Brain pericyte (primary cell): ENCODE data around the gene STARD10.
"Not testable (repeated sequence)": the region's sequence is repeated elsewhere in the genome, so short reads cannot be mapped to it uniquely, and the experiment has no call there.

ENCODE experiments used
- DNase-seq: peaks from one replicate; pipeline ENCODE4 v3.0.0-alpha.2; 2012; ENCODE audit warnings: low read depth, low spot score

Gene STARD10

DNA sequence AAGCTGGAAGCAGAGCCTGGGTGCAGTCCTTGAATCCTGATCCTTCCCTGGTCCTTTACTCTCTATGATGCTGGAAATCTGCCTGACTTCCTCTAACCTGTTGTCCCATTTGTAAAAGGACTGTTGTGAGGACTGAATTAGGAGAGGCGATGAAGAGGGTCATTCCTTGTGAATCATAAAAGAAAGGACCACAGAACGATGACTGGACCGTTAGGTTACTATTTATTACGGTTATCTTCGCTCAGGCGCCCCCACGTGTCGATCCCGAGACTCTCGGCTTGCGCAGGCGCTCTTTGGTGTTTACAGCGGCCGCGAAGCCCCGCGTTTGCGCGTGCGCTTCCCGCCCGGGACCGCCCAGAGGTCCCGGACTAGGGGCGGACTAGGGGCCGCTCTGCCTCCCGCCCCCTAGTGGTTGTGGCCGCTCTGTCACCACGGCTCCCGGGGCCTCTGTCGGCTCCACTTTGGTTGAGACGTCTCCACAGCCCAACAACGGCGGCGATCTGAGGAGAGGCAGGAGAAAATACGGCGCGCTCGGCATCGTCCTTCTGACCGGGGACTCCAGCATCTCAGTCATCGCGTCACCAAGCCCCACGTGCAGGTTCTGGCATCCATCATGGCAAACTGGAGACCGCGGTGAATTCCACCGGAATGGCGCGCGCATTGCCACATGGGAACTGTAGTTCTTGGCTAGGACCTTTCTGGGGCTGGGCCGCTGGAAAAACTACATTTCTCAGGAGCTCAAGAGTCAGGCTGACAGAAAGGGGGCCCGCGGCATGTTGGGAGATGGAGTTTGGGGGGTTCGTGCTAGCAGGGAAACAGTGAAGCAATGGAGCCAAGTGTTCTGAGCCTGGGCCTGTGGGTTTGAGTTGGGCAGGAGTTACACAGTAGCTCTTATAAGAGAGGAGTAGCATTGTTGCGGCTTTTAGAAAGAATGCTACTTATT lies at the start of gene STARD10:
Gene STARD10 (minus strand): TSS at position 623 of the 943 bp plus-strand sequence. CDS start 12,866 bp downstream, outside the sequence.
- DNase-seq = peak; percentile 85

DNA sequence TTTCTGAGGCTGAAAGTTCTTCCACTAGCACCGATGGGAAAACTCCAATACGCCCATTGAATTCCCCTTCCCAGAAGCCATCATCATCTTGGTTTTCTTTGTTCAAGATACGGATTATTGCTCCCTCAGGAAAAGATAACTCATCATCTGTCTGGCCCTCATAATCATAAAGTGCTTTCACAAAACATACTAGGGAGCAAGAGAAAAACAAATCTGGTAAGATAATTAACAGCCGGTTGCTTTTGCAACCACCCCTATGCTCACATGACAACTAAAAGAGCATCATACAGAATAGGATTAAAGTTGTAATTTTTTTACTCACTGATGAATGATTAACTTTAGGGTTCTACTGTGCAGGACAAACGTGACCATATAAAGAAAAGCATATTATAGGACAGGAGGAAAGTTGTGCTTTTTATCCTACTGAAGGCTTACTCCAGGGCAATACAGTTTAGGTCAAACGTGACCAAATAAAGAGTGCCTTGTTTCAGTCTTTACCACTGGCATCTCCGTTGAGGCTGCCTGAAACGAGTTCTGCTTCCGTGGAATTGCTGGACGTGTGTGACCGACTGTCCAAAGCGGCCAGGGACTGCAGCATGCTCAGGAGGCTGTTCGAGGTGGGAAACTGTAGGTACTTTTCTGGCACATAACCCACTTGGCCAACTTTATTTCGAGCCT lies 48.9 kb upstream of the STARD10 start:
- DNase-seq = no peak

- DNase-seq = no peak
These were observed 48.3 kb upstream of the STARD10 start for GRCh38 chr11:72842126-72842525.

DNA sequence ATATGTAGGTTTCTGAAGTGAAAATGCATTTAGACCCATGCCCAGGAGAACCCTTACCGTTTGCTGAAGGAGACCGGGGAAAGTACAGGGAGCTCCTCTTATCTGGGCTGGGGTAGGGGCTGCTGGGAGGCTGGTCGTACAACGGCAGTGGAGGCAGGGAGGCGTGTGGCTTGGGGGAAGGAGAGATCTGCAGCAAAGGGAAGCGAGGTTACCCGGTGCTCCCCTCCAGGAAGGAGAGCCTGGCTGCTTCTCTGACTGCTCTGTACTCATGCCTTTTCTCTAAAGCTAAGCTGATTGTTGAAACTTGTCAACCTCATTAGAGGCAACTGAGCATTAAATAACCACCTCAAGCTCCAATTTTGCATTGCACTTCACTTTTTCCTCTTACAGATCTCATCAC lies 47.5 kb upstream of the STARD10 start:
- no peak for DNase-seq

DNA sequence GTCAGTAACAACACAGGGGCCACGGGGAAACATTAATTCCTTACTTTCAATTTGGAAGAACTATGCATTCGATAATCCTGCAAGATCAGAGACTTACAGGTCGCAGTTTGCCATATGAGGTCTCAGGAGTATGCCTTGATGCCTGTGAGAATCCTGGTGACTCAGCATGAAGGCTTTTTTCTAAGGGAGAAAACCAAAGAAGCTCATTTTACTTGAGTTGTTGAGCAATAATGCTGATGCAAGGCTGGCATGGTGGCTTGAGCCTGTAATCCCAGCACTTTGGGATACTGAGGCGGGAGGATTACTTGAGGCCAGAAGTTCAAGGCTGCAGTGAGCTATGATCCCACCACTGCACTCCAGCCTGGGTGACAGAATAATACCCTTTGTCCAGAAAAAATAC lies 46.9 kb upstream of the STARD10 start:
- no peak for DNase-seq

- DNase-seq = no peak
These were observed 45.0 kb upstream of the STARD10 start for GRCh38 chr11:72838691-72839305.

GRCh38 chr11:72836111-72836510 lies 42.3 kb upstream of the STARD10 start:
- no peak for DNase-seq

DNA sequence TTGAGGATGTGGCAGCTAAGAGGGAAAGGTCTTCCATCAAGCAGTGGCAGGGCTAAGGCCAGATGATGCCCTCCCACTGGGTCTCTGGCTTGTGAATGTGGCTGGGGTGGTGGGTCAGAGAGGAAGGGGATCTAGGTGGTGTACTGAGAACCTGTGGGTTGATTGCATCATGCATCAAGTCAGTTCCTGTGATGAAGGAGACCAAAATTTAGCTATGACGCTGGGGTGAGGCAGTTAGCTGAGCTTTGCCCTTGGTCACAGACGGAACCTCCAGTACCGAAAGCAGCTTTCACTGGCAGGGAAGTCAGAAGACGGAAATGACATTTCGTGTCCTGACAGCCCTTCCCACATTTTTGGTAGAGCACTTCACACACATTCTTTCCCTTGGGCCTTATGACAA lies 41.1 kb upstream of the STARD10 start:
- DNase-seq = no peak

- no peak for DNase-seq
These were observed 40.1 kb upstream of the STARD10 start for GRCh38 chr11:72833811-72834493.

DNA sequence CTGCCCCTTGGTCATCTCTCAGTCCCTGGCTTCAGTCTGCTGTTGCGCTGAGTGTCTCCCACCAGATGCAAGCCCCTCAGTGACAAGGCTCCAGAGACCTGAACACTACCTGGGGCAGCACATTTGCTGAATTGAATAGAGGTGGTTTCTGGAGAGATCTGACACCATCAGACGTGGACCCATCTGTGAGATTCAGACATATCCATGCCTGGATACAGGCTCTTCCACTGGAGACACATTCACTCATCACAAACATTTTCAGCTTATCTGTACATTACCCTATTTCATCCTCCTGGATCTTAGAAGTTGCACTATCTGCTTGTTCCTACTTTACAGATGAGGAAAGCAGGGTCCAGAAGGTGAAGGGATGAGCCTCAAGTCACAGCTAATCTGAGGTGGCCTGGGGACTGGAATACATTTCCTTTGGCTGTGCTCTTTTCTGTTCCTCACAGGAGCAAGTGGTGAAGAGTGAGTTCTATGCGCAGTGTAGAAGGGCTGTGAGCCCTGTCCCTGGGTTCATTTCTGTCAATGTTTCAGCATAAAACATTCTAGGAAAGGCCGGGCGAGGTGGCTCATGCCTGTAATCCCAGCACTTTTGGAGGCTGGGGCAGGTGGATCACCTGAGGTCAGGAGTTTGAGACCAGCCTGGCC lies 39.4 kb upstream of the STARD10 start:
- no peak for DNase-seq

DNA sequence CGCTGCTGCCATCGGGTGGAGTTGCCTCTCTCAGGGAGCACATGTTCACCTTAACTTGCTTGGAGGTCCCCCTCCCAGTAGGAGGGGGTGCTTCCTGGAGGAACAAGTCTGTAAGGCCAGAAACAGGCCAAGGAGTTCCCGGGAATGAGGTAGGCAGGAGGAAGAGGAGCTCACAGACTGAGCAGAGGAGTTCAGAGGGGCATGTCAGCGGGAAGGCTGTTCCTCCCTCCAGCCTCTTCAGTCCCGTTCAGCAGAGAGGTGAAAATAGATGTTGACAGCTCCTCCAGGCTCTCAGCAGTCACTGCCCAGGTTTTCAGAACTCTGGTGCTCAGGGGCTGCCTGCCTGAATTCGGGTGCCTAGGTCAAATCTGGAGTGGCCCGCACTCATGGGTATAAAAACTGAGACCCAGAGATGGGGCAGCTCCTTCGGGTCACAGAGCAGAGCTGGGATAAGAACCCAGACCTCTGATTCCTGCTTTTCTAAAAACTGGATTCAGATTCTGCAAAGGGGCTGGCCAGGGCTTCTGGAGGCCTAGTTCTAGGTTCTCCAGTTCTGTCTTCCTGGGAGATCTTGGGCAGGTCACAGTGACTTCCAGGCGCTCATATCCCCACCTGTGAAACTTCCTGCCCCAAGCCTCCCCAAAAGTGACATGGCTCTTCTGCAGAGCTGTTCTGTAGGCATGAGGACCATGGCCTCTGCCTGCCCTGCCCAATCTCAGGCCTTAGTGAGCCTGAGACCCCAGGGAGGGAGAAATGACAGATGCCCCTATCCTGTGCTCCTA lies 38.6 kb upstream of the STARD10 start:
- no peak for DNase-seq

- no peak for DNase-seq
These were observed 37.9 kb upstream of the STARD10 start for GRCh38 chr11:72831521-72832300.

- DNase-seq = no peak
These were observed 36.2 kb upstream of the STARD10 start for GRCh38 chr11:72829884-72830533.

GRCh38 chr11:72829178-72829577 lies 35.3 kb upstream of the STARD10 start:
- no peak for DNase-seq

- no peak for DNase-seq
These were observed 34.9 kb upstream of the STARD10 start for GRCh38 chr11:72828692-72829101.

DNA sequence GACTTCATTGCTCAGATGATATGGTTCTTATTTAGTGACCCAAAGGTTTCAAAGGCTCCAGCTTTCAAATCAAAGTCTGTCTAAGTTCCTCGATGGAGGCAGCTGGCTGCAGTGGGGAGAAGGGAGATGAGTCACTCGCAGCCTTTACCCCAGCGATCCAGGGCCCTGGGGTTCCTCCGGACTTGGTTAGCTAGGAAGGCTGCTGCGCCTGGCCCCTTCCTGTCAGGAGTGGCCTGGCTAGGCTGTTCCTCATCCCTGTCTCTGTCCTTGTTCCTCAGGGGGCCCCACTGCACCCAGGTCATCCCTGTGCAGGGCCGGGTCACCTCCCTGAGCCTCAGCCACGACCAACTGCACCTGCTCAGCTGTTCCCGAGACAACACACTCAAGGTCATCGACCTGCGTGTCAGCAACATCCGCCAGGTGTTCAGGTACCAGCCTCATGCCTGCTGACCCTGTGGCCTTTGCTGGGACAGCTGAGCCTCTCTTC lies 34.3 kb upstream of the STARD10 start:
- DNase-seq = no peak

- not testable (repeated sequence) for DNase-seq
These were observed 33.8 kb upstream of the STARD10 start for GRCh38 chr11:72827656-72828055.

GRCh38 chr11:72826942-72827480 lies 33.2 kb upstream of the STARD10 start:
- no peak for DNase-seq
